GM18907 (cell line): ENCODE measurements around the gene METTL1.

Experiments
- ATAC-seq: cut with Tn5 transposase; IDR thresholded peaks from one replicate; pipeline ENCODE4 v1.9.1; 2021; ENCODE audit warnings: mild to moderate bottlenecking, moderate library complexity; ENCODE audit not compliant: unreplicated experiment

Gene METTL1

DNA sequence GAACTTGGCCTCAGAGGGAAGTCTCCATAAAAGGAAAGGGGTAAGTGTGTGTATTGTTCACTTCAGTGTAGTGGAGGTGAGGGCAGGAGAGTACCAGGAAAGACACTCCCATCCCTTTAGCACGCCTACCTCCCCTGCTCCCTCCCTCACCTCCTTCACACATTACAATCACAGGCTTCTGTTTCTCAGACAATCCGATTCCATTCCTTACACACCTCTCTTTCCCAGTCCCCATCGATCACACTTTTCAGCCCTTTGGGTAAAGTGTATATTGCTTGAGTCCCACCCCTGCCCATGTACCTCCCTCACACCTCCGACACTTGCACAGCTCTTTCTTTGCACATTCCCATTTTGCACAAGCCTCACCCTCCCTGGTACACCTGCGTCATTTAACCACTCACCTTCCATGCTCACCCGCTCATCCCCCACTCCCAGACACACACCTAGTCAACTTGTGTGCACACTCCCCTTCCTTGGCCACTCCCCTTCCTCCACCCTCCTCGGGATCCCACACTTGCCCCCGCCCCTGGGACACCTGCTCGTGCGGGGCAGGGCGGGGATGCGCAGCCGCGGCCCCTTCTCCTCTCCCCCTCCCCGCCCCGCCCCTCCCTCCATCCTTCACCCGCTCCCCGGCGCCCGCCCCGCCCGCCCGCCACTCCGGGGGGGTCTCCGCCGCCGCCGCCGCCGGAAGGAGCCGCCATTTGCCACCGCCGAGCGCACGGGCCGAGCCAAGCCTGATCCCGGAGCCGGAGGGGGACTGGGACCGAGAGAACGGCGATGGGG, 17.3 kb downstream of the METTL1 start, which contains the start of gene MARCHF9:
Gene MARCHF9 (plus strand): TSS at position 693 of the 783 bp plus-strand sequence. CDS start 426 bp downstream, outside the sequence.
- ATAC-seq, result peak; percentile 48

DNA sequence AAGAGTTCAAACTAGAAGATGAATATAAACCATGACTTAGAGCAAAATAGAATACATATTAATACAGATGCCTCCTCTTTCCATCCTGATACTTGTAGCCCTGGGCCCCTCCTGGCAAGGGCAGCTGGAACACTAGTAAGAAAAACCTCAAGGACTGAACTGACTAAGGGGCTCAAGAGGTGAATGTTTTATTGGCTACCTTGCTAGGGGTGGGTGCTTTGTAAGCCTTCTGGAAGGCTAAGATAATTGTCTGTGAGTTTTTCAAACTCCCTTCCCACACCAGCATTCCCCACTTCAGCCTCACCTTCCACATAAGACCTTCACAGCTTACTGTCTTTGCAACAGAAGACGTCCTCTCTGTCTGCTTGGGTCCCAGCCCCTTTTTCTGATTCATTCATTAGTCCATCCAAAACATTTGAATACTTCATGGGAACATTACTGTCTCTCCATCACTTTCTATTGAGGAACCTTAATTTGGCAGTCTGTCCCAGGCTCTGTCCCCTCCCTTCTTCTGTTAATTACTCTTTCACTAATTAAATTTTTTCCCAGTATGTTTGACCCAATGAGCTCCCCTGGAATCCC, 18.1 kb downstream of the METTL1 start:
- no peak for ATAC-seq

DNA sequence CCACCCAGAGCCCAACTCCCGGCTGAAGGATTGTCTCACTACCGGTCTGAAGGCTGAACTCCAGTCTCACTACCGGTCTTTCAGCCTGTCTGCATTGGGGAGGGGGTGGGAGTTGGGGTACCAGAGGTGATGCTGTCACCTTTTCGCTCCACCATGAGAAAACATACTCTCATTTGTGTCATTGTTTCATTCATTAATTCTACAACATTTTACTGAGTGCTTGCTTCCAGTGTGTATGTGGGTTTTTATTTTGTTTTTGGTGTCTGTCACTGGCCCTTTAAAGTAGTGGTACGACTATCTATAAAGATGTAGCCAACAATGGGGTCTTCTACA, 19.3 kb downstream of the METTL1 start:
- ATAC-seq, result no peak

DNA sequence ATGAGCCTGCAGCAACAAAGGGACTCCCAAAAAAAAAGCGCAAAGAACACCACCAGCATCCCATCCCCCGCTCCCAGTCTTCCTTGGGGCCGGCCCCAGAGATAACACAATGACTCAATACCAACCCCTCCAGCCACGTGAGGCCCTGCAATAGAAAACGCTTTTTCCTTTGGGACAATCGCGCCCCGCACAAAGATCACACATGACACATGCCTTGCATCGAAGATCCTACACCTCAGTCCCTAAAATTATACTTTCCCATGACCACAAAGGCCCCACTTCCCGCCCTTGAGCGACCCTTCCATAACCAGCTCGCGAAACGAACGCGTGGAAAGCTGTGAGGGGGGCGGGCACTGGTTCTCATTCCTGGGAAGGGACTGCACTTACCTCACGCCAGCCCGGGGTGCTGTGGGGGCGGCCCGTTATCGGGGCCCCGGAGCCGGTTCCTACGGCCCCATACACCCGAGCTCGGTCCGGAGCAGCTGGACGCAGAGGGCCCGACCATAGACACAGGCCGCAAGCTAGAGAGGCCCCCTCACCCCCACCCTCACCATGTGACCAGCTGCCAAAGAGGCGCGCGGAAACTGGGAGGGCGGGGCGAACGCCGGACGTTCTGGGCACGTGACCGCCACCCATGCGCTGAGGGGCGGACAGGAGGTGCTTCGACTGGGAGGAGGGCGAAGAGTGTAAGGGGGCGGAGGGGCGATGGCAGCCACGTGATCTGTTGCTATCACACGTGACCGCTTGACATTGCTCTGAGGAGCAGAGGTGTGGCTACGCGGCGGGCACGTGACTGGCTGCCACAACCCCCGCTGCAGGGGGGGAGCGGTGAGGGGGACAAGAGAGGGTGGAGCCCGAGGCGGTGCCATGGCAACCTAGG, 19.9 kb downstream of the METTL1 start, which contains the start of gene CDK4:
Gene CDK4 (minus strand): TSS at position 523 of the 880 bp plus-strand sequence. CDS start 593 bp downstream, outside the sequence.
- peak; percentile 75 for ATAC-seq

DNA sequence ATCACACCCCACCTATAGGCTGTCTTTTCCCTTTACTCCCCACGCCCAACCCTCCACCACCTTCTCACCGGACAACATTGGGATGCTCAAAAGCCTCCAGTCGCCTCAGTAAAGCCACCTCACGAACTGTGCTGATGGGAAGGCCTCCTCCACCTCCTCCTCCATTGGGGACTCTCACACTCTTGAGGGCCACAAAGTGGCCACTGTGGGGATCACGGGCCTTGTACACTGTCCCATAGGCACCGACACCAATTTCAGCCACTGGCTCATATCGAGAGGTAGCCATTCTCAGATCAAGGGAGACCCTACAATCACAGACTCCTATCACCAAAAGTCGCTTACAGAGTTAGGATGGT, 20.5 kb downstream of the METTL1 start:
- no peak for ATAC-seq

DNA sequence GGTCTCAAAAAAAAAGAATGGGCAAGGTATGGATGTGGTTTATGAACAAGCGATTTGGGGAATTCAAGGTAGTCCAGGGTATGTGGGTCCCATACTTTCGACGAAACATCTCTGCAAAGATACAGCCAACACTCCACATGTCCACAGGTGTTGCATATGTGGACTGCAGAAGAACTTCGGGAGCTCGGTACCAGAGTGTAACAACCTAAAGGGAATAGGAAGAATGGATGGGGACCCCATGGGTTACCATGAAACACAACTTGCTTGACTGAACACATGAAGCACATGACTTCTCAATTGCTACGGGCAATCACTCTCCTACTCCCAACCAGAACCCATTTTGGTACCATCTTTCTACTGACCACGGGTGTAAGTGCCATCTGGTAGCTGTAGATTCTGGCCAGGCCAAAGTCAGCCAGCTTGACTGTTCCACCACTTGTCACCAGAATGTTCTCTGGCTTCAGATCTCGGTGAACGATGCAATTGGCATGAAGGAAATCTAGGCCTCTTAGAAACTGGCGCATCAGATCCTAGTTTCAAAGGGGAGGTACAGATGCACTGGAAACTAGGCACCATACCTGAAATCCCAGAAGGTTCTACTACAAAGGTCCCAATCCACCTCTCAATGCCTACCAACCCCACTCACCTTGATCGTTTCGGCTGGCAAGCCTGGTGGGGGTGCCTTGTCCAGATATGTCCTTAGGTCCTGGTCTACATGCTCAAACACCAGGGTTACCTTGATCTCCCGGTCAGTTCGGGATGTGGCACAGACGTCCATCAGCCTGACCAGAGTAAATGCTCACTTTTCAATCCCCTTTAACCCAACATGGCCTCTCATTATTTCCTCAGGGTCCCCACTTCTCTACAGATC, 21.1 kb downstream of the METTL1 start:
- no peak for ATAC-seq

DNA sequence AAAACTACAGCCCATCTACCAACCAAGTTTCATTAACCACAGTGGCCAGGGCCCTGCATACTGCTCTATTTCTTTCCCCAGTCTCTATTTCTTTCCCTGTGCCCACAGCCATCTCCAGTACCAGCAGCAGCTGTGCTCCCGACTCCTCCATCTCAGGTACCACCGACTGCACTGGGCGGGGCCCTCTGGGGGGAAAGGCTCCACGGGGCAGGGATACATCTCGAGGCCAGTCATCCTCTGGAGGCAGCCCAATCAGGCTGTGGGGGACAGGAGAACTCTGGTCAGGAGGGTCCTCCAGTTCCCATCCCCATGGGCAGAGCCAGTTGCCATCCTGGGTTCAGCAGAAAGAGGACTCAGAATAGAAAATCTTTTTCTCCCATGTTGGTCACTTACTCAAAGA, 22.8 kb downstream of the METTL1 start:
- no peak for ATAC-seq

DNA sequence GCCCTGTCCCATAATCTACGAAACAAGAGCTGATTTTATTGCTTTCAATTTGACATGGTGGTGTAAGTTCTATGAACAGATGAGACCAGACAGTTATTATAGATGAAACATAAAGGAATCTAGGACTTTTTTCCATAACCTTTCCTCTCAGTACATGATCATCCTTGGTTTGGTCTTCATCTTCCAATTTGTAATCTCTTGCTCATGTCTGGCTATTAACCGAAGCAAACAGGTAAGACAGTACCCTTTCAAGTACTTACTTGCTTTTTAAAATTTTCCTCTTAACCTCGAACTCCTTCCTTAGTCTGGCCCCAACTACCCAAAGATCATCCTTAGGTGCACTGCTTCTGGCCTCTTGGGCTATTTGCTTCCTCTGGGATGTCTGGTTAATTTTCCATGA, 25.9 kb downstream of the METTL1 start:
- no peak for ATAC-seq

DNA sequence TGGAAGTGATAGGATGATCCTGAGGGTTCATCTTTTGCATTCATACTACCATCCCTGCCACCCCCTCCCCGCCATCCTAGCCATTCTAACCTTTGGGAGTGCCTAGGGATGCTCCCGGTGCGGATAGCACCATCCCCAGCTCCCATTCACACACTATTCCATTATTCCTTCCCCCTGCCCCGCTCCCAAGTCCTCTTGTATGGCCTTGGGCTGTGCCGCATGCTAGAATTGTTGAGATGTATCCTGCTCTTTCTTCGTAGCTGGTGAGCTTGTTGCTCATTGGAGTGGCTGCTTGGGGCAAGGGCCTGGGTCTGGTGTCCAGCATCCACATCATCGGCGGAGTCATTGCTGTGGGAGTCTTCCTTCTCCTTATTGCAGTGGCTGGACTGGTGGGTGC, 26.4 kb downstream of the METTL1 start:
- no peak for ATAC-seq

DNA sequence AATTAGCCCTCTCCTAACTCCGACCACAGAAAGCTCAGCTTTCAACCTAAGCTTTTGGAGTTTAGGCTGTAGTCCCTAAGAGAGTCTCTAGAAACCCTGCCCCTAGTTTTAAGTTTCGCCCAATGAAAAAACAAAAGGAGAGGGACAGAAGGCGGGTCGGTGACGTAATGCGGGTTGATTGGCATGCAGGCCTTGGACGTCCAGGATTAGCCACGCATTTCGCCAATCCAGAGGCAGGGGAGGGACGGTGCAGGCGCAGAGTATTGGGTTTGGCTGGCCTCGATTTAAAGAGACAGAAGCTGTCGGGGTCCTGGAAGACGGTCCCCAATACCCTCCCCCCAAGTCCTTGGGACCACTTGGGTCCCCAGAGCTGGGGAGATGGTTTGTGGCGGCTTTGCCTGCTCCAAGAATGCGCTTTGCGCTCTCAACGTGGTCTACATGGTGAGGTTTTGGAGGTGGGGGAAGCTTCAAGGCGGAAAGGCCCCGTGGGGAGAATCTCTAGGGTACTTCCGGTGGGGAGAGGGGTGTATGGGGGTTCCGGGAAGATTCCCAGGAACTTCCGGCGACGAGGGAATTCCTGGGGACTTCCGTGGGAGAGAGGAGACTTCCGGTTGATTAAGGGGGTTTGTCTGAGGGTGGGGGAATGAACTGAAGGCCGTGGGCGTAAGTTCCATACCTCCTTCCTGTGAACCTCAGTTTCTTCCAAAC, 27.0 kb downstream of the METTL1 start, which contains the start of gene TSPAN31:
Gene TSPAN31 (plus strand): TSS at position 263 of the 708 bp plus-strand sequence. CDS start 116 bp downstream, at position 379.
- ATAC-seq, result peak; percentile 85

DNA sequence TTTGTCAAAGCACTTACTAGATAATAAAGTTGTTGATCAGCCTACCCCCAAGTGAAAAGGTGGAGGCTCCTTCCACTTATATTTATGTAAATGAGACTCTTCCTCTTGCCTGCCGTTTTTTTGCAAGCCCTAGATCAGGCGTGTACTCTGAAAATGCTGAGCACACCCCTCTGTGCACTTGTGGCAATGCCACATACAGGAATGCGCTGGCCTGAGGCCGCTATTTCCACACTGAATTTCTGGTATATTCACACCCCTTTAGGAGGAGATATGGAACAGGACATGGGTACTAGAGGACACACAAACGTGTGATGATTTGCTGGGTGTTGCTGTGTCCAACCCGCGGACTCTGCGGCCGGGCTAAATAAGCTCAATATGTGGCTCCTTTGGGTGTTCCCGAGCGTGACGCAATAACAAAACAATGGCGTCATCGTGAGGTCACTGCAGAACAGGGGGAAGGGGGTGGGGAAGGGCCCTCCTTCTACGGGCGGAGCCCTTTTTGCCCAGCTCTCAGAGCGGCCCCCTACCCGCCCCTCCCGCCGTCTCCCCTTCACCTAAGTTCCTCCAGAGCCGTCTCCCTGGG, 27.6 kb downstream of the METTL1 start:
- ATAC-seq, result peak; percentile 33

DNA sequence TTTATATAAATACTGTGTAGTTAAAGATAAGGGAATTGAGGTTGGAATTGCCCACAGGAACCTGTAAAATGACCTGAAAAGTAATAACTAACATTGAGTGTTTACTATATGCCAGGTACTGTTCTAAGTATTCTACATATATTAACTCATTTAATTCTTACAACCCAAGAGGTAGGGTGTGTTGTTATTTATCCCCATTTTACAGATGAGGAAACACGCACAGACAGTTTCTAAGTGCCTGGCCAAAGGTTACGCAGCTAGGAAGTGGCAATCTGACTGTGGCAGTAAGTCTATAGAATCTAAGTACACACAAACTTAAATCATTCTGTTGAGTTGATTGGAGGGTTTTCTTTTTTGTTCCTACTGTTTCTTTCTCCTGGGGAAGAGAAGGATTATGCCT, 28.1 kb downstream of the METTL1 start:
- no peak for ATAC-seq

DNA sequence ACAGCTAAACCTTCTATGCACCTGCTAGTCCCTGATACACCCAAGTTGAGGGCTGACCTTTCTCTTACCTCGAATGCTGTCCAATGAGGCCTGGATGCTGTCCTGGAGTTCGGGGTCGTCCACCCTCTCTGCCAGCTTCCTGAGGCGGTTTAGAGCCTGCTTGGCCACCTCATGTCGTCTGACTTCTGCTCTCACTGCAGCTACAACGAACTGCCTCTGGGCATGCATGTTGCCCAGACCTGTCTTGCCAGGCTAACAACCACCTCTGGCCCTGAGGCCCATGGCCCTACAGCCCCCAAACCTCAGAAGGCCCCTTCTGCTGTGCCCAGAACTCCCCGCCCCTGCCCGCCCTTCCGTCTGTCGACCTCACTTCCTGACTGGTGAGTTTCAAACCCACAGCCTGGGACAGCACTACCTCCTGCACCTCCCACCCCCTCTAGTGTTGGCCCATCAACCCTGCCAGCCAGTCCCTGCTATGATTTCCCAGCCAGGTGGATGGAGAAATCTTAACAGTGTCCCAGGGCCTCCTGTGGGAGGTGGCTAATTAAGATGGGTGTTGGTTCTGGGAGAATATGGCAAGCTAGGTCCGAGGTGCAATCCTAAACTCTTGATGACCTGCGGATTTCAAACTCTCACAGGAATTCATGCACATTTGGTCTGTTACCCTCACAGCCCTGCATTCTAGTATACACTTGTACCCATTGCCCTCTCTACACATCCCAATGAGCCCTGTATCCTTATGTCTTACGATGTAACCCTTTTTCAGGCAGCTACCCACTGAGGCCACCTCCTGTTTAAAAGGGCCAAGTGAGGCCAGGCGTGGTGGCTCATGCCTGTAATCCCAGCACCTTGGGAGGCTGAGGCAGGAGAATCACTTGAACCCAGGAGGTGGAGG, 29.8 kb downstream of the METTL1 start:
- peak; percentile 64 for ATAC-seq

DNA sequence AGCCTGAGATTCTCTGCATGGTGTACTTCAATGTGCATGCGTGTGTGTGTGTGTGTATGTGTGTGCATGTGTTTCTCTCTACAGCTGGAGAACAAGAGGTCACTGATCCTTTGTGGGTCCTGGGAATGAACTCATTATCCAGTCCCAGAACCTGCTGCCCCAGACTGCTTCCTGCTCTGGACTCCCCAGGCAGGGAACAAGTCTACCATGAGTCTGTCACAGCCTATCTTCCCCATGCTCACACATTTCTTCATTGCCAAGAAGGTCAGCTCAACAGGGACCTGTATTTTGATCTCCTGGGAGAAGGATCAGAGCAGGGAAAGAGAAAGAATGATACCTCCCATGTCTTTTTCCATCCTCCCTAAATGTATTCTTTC, 30.5 kb downstream of the METTL1 start:
- no peak for ATAC-seq

DNA sequence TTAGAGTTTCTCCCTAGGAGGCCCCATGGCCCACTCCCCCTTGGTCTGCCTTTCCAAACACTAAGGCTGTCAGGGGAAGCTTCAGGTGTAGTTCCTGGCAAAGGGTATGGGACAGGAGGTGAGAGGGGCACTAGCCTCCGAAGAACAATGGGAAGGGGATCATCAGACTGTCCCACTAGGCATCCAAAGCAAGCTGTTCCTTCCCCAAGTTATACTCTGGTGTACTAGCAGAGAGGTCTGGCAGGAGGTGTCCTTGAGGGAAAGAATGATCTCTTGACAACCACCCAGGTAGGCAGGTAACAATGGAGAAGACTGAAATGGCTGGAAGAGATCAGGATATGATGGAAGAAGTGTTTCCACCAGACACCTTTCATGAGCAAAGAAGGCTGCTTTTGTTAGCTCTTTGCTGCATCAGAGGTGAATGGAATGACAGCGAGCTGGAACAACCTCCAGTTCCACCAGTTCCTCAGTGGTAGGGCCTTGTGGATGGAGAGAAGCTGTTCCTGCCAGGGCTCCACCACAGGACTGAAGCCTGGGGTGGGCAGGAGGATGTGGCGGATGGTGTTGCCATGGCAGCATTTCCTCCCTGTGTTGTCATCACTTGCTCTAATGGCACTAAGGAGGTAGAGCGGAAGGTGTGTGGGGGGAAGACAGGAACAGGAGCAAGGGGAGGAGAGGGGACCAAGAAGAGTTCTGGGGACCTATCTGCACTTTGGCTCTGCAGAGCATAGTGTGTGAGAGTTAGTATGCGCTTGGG, 31.1 kb downstream of the METTL1 start:
- peak; percentile 60 for ATAC-seq

DNA sequence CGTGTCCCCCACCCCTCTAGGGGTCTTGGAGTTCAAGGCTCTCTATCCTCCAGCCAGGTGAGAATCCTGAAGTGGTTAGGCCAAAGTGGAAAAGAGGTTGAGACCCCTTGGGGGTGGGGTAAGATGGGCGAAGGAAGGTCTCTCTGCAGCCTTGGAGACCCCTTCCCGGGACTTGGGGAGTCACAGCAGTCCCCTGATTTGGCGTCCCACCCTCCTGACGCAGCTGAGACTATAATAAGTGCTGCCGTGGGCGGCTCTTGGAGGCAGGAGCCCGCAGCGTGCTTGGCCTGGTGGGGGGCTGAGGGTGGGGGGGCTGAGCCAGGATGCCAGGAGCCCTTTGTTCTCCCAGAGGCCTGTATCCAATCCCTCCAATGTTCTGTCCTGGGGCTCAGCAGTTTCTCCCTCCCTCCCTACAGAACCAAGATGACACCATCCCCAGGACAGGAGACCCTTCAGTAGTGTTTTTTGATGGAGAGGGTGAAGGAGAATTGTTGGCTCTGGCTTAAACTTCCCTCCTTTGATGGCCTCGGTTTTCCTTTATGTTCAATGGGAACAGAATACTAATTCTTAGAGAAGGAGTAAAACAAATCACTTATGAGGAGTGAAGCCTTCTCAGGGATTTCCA, 31.9 kb downstream of the METTL1 start:
- no peak for ATAC-seq

DNA sequence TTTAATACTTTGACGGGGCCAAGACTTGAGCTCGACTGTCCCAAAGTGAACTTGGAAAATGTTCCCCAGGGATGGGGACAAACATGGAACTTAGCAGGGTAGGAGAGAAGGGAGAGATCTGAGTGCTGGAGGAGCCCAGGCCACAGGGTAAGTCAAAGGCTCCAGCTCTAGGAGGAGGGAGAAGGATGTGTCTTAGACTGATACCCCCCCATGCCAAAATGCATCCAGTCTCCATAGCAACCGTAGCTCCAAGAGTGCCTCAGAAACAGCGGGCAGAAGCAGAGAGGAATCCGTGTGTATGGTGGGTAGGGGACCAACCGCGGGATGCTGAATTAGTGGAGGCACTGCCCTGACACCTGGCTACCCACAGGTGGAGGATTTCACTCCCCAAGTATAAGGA, 32.5 kb downstream of the METTL1 start:
- no peak for ATAC-seq
